ENCODE measurements around the gene BICD2.
"Not testable (repeated sequence)": the region's sequence is repeated elsewhere in the genome, so short reads cannot be mapped to it uniquely, and the experiment has no call there.

BICD2 gene

DNA sequence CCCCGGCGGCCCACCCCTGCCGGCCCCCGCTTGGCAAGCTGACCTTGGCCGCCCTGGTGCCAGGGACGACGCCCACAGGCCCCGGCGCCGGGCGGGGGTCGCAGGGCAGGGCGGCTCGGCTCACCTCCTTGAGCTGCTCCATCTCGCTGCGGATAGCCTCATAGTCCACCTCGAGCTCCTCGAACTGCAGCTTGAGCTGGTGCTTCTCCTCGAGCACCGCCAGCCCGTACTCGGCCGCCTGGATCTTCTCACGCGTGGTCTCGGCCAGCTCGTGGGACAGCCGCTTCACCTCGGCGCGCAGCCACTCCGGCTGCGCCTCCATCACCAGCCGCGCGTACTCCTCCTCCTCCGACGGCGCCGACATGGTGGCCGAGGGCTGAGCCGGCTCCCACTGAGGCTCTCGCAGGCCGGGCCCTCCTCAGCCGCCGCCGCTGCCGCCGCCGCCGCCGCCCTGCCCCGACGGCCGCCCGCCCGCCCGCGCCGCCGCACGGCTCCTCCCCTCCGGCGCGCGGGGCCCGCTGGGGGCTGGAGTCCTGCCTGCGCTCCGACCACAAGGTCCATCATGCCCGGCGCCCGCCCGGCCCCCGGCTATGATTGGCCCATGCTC lies at the start of gene BICD2:
TSS of gene BICD2 (minus strand) at position 453 of the 607 bp plus-strand sequence. CDS start at position 364, 89 bp downstream.
- DNase-seq: no peak

DNA sequence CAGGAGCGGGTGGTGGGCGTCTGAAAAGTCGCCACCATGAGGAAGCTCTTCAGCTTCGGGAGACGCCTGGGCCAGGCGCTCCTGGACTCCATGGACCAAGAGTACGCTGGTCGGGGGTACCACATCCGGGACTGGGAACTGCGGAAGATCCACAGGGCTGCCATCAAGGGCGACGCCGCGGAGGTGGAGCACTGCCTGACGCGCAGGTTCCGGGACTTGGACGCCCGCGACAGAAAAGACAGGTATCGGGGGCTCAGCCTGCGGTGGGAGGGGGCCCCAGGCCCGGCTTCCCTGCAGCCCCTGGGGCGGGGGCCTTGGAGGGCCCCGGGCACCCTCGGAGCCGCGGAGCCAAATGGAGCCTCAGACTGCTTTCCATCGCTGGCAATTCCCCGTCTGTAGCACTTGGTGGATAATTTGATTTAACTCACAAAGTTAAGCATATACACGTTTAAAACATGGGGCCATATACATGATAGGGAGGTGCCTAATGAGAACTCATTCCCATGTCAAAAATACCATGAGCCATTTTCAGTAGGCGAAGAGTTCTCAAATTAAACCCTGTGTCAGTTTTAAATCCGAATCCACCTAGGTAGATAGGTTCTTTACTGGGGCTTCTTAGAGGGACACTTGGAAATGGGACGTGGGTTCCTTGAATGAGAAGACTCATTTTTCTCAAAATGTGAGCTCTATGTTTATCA lies 45.1 kb upstream of the BICD2 start:
- not testable (repeated sequence) for DNase-seq

DNA sequence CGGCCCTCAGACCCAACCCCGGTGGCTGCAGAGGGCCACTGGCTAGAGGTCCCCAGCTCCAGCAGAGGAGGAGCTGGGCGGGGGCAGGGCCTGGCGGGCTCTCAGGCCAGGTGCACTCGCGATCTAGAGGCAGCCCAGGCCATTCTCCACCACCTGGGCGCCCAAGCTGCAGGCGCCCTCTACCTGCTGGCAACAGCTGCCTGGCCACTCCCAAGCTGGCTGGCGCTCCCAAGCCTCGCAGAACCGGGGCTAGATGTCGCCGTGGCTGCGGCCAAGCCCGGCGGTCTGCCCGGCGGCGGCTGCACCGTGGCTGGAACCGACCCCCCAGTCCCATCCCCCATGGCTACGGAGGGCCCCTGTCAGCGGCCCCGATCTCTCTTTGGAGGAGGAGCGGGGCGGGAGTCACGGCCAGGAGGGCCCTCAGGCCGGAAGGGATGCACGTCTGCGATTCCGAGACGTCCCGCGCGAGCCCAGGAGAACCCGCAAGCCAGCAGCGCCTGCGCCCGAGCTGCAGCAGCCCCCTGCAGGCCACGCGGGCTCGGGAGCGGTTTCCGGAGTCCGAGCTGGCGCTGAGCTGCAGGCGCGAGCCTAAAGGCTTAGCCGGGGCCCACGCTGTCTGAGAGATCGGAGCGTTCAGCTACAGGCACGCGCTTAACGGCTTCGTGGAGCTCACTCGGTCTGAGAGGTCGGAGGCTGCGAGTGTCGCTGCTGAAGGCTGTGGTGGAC lies 44.3 kb upstream of the BICD2 start:
- DNase-seq: peak; percentile 71

DNA sequence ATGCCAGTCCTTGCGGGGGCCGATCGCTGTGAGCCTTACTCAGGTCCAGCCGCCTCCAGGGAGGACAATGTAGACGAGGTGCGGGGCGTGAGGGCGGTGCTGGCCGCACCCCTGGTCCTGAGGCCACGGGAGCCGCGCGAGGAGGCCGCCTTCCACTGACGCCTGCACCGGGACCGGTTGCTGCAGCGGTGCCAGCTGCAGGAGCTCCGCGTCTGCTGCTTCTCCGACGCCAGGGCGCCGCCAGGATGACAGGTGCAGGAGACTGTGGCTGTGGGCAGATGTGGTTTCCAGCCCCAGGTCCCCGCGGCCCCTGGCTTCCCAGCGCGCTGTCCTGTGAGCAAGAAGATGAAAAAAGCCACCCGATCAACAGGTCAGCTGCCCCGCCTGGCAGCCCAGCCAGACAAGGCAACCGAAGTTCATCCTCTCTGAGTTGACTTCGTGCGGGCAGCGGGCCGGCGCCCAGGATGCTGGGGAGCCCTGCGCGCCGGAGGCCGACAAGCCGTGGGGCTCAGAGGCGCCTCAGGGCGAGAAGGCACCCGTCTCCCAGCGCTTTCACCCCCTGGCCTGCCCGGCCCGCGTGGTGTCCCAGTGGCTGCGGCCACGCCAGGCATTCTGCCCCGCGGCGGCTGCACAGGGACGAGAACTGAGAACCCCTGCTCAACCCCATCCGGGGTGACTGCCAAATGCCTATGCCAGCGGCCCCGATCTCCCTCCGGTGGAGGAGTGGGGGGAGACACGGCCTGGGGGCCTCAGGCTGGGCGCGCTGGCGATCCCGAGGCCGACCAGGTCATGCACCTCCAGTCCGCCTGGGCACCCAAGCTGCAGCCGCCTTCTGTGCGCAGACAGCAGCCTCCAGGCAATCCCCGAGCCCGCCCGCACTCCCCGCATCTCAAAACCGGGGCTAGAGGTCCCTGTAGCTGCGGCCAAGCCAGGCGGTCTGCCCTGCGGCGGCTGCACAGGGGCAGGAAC lies 43.4 kb upstream of the BICD2 start:
- DNase-seq: peak; percentile 48

DNA sequence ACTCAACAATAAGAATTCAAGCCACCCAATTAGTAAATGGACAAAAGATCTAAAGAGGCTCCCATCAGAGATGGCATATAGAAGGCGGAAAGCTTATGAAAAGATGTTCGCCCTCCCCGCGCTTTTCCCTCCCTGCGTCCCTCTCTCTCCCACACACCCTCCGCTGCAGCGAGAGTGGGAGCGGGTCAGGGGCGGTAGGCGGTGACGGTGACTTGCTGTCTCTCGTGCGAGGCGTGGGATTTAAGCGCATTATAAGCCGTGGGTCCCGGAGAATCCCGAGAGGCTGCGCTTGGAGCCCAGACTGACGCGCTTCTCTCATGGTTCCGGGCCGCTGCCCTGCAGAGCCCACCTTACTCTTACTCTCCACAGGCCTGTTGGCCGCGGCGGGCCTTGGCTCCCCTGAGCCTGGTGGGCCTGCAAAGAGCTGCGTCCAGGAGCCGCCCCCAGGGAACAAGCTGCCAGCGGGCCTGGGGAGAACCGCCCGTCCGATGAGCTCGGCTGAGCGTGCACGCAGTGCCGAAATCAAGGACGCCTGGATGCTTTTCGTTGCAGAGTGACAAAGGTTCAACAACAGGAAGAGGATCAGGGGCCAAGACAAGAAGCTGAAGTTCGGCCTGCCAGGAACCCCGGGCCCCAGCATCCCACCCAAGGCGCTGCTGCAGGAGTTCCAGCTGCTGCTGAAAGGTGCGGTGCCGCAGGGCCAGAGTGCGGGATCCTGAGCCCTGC lies 42.6 kb upstream of the BICD2 start:
- no peak for DNase-seq

DNA sequence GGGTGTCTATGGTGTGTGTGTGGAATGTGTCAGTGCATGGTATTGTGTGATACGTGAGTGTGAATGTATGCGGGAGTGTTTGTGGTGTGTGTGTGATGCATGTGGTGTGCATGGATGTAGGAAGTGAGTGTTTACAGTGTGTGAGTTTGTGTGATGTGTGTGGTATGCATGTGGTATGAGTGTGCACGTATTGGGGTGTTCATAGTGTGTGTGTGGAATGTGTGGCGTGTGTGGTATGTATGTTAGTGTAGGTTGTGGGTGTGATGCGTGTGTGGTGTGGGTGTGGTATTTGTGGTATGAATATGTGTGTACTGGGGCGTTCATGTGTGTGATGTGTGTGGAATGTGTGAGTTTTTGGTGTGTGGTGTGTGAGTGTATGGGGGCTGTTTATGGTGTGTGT lies 40.1 kb upstream of the BICD2 start:
- DNase-seq: no peak

DNA sequence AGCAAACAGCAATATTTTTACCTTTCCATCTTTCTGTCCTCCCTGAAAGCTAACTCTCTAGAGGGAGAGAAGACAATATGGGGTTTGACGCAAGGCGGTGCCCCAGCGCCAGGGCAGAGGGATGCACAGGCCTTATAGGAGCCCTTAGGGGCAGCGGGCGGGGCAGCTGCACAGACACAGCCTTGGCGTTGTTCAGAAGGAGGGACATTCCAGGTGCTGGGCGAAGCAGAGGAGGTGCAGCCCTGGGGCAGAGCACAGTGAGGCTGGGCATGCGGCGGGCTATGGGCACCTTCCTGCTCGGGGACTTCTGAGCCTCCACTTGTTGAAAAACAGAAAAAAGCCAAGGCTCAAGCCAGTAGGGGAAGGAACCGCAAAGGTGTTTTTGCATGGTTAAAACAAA lies 33.7 kb upstream of the BICD2 start:
- no peak for DNase-seq

DNA sequence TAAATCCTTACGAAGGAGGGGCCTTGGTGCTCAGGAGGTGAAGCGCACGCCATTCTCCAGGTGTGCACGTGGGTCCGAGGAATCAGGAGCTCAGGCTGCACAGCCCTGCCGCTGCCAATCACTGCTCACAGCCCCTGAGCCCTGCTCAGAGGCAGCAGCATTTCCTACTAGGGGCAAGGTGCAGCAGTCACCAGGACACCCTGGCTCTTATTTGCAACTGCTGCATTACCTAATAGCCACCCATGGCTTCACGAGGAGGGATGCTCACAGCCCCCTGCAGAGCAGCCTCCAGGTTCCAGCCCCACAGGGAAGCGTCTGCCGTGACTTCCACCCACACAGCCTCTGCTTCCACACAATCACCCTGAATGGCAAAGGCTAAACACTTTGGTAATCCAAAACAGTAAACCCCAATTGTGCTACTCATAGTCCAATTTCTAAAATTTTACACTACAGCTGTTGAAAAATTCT lies 31.7 kb upstream of the BICD2 start:
- DNase-seq: not testable (repeated sequence)

DNA sequence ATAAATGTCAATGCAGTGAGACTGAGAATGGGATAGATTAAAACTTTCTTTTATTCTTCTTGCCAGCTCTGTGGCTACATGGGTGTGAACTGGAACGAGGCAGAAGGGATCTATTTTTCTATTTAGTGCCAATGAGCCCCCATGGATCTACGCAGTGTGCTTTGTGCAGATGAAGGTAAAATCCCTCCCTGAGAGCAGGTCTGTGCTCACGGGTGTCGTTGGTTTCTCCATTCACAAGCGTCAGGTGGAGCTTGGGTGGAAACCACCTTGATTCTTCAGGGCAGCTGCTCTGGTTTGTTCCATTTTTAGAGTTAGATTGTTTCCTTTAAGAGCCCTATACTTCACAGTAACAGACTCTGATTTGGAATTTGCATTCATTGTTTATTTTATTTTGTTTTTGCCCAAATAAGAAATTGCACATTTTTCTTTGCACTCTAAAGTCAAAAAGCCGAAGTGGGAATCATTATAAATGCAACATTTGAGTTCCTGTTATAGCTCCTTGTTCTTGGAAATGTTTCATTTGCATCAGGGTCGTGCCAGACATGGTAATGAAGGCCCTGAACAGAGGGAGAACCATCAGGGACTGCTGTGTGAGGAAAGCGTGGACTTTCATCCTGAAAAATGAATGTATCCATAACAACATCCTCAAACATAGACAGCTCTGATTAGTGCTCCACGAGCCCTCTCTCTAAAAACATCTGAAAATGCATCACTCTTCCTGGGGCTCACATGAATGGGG lies 31.1 kb upstream of the BICD2 start:
- no peak for DNase-seq

DNA sequence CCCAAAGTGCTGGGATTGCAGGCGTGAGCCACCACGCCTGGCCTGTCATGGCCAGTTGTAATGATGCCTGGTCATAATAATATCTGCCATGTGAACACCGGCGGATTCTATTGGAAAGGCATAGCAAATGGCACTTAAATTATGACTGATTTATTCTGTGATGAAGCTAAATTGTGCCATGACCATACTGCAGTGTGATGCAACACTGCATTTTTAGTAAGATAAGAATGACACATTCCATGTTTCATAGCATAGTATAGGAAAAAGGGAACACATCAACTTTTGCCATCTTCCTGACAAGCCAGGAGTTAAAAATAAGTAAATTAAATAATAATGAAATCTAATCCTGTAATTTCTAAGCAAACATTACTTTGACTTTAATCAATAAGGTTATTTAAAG lies 30.4 kb upstream of the BICD2 start:
- no peak for DNase-seq

DNA sequence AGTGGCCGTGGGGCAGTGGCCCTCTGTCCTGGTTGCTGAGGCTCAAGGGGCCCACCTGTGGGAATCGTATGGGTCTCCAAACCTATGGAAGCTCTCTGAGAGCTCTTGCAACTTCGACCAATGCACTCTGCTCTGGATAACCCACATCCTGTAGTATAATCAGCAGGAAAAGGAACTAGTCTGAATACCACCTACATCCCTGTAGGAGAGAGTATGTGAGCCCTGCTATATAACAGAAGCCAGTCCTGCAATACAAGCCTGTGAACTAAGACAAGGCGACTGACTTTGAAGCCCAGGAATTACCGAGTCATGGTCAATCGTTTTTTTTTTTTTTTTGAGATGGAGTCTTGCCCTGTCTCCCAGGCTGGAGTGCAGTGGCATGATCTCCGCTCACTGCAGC lies 29.8 kb upstream of the BICD2 start:
- no peak for DNase-seq

DNA sequence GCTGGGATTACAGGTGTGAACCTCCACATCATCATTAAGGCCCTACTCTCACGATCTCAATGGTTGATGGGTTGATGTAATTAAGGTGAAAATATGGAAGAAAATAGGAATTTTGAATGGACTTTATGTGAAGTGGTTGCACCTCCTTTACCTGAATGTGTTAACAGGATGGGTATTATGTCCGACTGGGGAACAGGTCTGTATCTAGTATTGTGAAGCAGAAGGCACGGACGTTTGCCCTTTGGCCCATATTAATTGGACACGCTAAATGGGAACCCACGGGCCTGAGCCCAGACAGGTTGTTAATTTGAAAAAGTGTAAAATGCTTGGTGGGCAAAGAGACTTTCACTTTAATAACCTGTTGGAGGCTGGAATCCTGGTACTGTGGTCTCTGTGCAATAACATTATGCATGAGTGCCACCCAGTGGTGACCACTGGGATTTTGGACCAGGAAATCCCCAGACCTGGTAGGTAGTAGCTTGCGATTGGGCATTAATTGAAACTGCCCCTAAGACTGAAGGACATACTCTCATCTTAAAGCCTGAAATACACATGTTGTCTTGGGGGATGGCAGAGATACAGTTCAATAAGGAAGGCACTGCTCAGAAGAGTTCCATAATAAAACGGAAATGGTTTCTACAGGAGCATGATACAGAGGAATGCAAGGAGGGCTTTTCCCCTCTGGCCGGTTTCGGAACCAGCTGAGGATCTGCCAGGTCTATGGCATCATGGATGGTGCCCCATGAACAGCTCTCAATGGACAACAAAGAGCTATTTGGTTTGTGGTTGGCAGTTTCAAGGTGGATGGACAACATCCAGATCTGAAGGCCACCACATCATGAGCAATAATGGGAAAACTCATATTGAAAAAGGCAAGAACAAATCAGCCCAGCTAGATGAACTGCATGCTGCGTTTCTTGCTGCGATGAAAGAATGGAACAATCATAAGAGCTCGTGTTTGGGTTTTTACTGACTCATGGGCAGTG lies 26.2 kb upstream of the BICD2 start:
- peak; percentile 81 for DNase-seq

DNA sequence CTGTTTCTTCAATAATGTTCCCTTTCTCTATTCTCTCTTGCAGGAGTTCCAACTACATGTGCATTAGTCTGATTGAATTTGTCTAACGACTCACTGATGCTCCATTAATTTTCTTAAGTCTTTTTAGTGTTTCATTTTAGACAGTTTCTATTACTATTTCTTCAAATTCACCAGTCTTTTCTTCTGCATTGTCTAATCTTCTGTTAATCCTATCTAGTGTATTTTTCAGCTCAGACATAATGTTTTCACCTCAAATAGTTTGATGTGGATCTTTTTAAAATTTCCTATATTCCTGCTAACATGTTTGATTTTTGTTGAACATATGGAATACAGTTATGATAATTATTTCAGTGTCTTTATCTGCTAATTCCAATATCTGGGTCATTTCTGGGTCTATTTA lies 21.7 kb upstream of the BICD2 start:
- DNase-seq: no peak

DNA sequence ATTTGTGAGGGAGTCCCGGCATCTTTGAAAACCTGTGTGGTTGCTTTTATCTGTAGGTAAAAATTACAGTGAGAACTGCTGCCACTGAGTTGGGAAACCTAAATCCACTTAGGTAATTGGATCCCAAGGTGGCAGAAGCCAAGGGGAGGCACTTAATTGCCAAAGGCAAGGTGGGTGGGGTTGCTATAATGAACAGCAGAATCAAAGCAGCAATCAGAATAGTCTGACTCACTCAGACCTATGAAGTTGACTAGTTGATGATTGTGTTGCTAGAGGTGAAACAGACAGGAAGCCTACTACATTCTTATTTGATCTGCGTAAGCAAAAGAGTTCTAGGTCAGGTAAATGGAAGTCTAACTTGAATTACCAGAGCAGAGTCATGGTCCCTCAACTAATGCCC lies 17.3 kb upstream of the BICD2 start:
- DNase-seq: no peak

DNA sequence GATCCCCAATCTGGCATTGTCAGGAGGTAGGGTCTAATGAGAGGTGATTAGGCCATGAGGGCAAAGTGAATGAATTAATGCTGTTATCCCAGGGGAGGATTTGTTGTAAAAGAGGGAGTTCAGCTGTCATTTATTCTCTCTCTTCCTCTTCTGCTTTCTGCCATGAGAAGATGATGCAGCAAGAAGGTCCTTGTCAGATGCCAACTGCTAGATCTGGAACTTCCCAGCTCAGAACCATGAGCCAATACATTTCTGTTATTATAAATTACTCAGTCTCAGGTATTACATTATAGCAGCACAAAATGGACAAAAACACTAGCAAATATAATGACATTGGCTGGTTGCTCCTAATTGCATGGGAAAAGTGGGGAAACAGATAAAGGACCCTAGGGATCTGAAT lies 15.6 kb upstream of the BICD2 start:
- DNase-seq: no peak

DNA sequence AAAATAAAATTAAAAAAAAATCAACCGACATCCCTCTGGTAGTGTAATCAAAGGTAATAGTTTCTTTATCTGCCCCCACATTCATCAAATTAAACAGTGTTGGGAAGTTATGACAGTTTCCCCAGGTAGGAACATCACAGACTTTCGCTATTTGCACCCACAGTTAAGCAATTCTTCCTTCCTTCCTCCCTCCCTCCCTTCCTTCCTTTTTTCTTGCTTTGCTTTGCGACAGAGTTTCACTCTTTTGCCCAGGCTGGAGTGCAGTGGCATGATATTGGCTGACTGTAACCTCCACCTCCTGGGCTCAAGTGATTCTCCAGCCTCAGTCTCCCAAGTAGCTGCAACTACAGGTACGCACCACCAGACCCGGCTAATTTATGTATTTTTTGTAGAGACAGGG lies 10.8 kb upstream of the BICD2 start:
- no peak for DNase-seq

DNA sequence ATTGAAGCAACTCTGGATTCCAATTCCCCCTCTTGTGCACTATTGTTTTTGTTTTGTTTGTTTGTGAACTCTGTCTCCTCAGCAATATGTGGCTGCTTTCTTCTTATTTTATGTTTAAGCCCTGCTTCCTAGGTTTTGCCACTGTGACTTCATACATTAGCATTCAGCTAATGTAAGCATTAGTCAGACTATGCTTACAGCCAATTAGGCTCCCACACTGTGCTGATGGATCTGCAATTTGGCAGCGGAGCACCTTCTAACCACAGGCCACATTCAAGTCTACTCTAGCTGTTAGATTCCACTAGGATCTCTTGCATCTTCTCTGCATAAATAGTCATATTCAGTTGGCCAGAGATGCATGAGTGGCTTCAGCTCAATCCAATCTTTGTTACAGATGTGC lies 9.6 kb upstream of the BICD2 start:
- DNase-seq: no peak

DNA sequence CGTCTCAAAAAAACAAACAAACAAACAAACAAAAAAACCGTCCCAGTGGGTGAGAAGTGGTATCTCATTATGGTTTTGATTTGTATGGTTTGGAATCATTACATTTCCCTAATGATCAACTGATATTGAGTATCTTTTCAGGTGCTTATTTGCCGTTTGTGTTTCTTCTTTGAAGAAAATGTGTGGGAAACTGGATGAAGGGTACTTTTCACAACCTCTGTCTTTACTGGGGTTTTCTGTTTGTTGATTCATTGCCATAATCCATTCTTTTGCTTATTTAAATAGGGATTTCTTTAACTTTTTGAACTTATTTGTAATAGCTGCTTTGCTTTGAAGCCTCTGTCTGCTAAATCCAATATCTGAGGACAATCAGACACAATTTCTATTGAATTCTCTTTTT lies 9.2 kb upstream of the BICD2 start:
- DNase-seq: no peak

DNA sequence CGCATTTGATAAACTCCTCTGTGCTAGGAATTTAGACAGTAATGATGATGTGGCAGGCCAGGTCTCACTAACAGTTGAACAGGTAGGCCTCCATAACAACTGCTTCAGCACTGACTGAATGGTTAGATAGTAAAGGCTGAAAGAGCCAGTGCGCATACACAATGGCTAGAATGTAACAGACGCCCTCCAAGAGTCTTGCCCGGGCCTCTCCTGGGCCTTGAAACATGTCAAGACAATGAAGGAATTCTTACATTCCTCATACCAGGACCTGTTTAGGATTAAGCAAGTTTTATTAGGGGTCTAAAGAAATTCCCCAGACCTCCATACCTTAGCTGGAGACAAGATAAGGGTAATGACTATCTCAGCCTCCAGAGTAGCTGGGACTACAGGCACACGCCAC lies 6.7 kb upstream of the BICD2 start:
- DNase-seq: no peak

DNA sequence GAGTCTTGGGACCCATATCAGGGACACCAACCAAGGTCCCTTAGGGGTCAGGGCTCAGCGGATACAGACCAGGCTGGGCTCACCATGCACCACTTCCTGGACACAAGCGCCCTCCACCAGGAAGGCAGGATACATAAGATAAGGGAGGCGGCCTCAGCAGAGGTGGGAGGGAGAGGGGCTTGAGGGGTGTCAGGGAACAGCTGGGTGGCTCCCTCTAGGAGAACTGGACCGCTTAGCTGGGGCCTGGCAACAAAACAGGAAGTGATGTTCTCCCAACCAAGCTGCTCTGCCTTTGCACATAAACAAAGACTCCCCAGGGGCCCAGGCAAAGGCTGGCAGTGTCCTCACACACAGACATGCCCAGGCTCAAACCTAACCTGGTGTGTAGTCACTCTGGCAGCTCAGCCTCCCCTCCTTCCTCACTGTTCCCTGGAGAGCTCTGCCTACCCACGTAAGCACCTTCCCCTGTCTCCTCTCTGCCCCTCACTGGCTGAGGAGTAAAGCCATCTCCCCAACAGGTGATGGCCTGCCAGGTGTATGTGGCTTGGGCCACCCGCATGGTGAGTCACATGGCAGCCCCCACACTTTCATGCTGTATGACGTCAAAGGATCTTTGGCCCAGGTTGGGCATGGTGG lies 5.8 kb upstream of the BICD2 start:
- DNase-seq: no peak

Measured in activated CD4-positive, alpha-beta T cell treated with anti-CD3 and anti-CD28 coated beads for 48 hours (primary cell).